ENCODE results near the gene SLC16A6.
"Not testable (repeated sequence)": the region's sequence is repeated elsewhere in the genome, so short reads cannot be mapped to it uniquely, and the experiment has no call there.

SLC16A6 gene

GRCh38 chr17:68314916-68315535 is 24.1 kb upstream of the SLC16A6 start:
- no peak for DNase-seq (ENCODE audit: low read depth, low spot score)
- in situ Hi-C loops (cut with HindIII; ENCODE audit: low sequenced_read_pairs): no loop called here
- TF ChIP-seq CTCF (IDR thresholded peaks at IDR 0.05; ENCODE audit: low read depth, low read length): no peak
- H3K4me3 ChIP-seq (ENCODE audit: low read depth, low read length): no peak overlapping the region

- H3K4me3 ChIP-seq (ENCODE audit: low read depth, low read length): no peak overlapping the region
- TF ChIP-seq CTCF (IDR thresholded peaks at IDR 0.05; ENCODE audit: low read depth, low read length): no peak
- in situ Hi-C loops (cut with HindIII; ENCODE audit: low sequenced_read_pairs): no loop called here
- no peak for DNase-seq (ENCODE audit: low read depth, low spot score)
These were observed 19.2 kb upstream of the SLC16A6 start for GRCh38 chr17:68310152-68310551.

- DNase-seq (ENCODE audit: low read depth, low spot score); in situ Hi-C loops (cut with HindIII; ENCODE audit: low sequenced_read_pairs); H3K4me3 ChIP-seq (ENCODE audit: low read depth, low read length): not testable (repeated sequence)
These were observed 18.2 kb upstream of the SLC16A6 start for GRCh38 chr17:68309066-68309670.

- in situ Hi-C loops (cut with HindIII; ENCODE audit: low sequenced_read_pairs); H3K4me3 ChIP-seq (ENCODE audit: low read depth, low read length); DNase-seq (ENCODE audit: low read depth, low spot score): not testable (repeated sequence)
These were observed 17.6 kb upstream of the SLC16A6 start for GRCh38 chr17:68308486-68308885.

- no peak overlapping the region for H3K4me3 ChIP-seq (ENCODE audit: low read depth, low read length)
- in situ Hi-C loops (cut with HindIII; ENCODE audit: low sequenced_read_pairs): no loop called here
- TF ChIP-seq CTCF (IDR thresholded peaks at IDR 0.05; ENCODE audit: low read depth, low read length): no peak
- DNase-seq (ENCODE audit: low read depth, low spot score): no peak
These were observed 16.5 kb upstream of the SLC16A6 start for GRCh38 chr17:68307443-68307842.

GRCh38 chr17:68306819-68307218 is 15.9 kb upstream of the SLC16A6 start:
- H3K4me3 ChIP-seq (ENCODE audit: low read depth, low read length): no peak overlapping the region
- in situ Hi-C loops (cut with HindIII; ENCODE audit: low sequenced_read_pairs): no loop called here
- no peak for DNase-seq (ENCODE audit: low read depth, low spot score)
- TF ChIP-seq CTCF (IDR thresholded peaks at IDR 0.05; ENCODE audit: low read depth, low read length): no peak

- TF ChIP-seq CTCF (IDR thresholded peaks at IDR 0.05; ENCODE audit: low read depth, low read length): no peak
- H3K4me3 ChIP-seq (ENCODE audit: low read depth, low read length): no peak overlapping the region
- in situ Hi-C loops (cut with HindIII; ENCODE audit: low sequenced_read_pairs): no loop called here
- DNase-seq (ENCODE audit: low read depth, low spot score): no peak
These were observed 14.2 kb upstream of the SLC16A6 start for GRCh38 chr17:68305142-68305541.
